Small intestine (tissue), 7 donors: Measurements from ENCODE around the gene TPPP. TPM values are rescaled to one million over a fixed set of nuclear protein-coding genes. Genes with fewer than 3 reads are reported as not detected.
"Not testable (repeated sequence)": the region's sequence is repeated elsewhere in the genome, so short reads cannot be mapped to it uniquely, and the experiment has no call there.

ENCODE experiments used
- DNase-seq, 2 donors: peaks; one replicate each; pipeline versions ENCODE4 v3.0.0 to v3.0.0-alpha.2; 2013
- FAIRE-seq: peaks from 2 replicates; lab custom pipeline; 2012; peaks lifted over from hg19 to GRCh38; lab: Jason Lieb, UNC
- H3K27ac ChIP-seq, 3 donors: one replicate each; pipeline ENCODE4 v1.5.1; 2013; ENCODE audit warnings: low read length in 2 of 3, mild to moderate bottlenecking in 2 of 3, control low read depth in 1 of 3, inconsistent platforms in 1 of 3, low read depth in 1 of 3, moderate library complexity in 1 of 3
- H3K27me3 ChIP-seq, 3 donors: one replicate each; pipeline ENCODE4 v1.6.1; 2013; ENCODE audit warnings: low read length in 3 of 3, inconsistent platforms in 1 of 3; ENCODE audit not compliant: control insufficient read depth in 3 of 3, insufficient read depth in 3 of 3
- H3K36me3 ChIP-seq, 3 donors: one replicate each; pipeline ENCODE4 v1.6.1; 2013; ENCODE audit warnings: low read length in 3 of 3, inconsistent platforms in 1 of 3, low read depth in 1 of 3, mild to moderate bottlenecking in 1 of 3, moderate library complexity in 1 of 3; ENCODE audit not compliant: control insufficient read depth in 3 of 3, insufficient read depth in 2 of 3
- H3K4me1 ChIP-seq, 3 donors: one replicate each; pipeline ENCODE4 v1.6.1; 2013; ENCODE audit warnings: low read length in 2 of 3, inconsistent platforms in 1 of 3, low read depth in 1 of 3, mild to moderate bottlenecking in 1 of 3, moderate library complexity in 1 of 3; ENCODE audit not compliant: control insufficient read depth in 3 of 3, insufficient read depth in 2 of 3
- H3K4me3 ChIP-seq, 3 donors: one replicate each; pipeline ENCODE4 v1.5.1; 2013; ENCODE audit warnings: low read length in 3 of 3, control low read depth in 1 of 3, inconsistent platforms in 1 of 3, low read depth in 1 of 3, mild to moderate bottlenecking in 1 of 3, moderate library complexity in 1 of 3
- H3K9me3 ChIP-seq, 2 donors: one replicate each; pipeline ENCODE4 v1.6.1; 2013; ENCODE audit warnings: low read depth in 1 of 2, low read length in 1 of 2; ENCODE audit not compliant: control insufficient read depth in 2 of 2, insufficient read depth in 1 of 2
- WGBS, 3 donors: extraction: QIAGEN DNeasy Blood & Tissue Kit; methylation state at CpG; one replicate each; pipeline ENCODE4 v1.1.7; 2013; 5-methylcytosine and 5-hydroxymethylcytosine counted together
- polyA plus RNA-seq, 4 donors: library from polyadenylated mRNA; stranded (reverse) in 3 of 4; unstranded in 1 of 4; fragments of 200-250 nt in 3 of 4; fragments of 120-200 nt in 1 of 4; gene quantifications; one replicate each; pipeline versions ENCODE4 v1.2.1 to v1.2.3, GENCODE V29; 2013
- donor health status: healthy with polysubstance abuse.
- donor health status: control.
- donor health status: control.
- donor health status: Bipolar disorder and iron deficiency.
- donor health status: healthy.

The TPPP gene
- polyA plus RNA-seq, 4 donors: 3.0 to 6.3 (median 5.5) TPM

DNA sequence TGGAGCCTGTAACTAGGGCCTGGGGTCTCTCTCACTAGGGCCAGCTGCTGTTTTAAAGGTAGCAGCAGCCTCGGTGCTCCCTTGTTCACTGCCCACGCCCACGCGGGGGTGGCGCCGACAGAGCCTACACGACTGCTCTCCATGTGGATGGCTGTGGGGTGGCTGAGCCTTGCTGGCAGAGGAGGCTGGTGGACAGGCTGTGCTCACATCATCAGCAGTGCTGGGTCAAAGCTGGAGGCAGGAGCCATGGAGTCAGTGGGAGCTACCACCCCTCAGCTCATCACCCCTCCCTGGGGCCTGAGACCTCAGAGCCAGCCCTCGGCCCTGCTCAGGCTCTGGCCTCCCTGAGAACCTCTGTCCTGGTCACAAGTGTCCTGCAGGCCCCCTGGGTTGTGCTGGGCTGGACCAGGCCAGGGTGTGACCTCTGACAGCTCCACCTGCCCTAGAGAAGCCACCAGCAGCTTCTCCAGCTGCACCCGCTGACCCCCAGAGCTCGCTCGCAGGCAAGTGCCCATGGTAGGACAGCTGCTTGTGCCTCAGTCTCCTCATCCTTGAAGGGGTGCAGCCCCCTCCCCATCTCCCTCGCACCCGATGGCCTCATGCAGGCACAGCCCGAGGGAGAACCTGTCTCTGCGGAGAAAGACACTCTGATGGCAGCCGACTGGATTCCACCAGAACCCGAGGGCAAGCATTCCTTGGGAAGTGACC is 10.3 kb downstream of the TPPP start:
- H3K9me3 ChIP-seq, DNase-seq, H3K4me1 ChIP-seq, H3K27ac ChIP-seq, FAIRE-seq, H3K4me3 ChIP-seq, H3K27me3 ChIP-seq, H3K36me3 ChIP-seq: not testable (repeated sequence)
- 81 to 86% (median 82%) methylated on average over 16 to 17 of the region's 17 CpGs for whole genome bisulfite sequencing, 3 donors

DNA sequence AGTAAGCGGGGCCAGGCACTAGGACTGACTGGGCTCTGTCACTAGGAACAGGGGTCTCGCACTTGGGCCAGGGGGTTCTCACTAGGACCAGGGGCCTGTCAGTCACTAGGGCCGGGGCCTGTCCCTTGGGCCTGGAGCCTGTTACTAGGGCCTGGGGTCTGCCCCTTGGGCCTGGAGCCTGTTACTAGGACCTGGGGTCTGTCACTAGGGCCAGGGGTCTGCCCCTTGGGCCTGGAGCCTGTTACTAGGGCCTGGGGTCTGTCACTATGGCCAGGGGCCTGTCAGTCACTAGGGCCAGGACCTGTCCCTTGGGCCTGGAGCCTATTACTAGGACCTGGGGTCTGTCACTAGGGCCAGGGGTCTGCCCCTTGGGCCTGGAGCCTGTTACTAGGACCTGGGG is 10.9 kb downstream of the TPPP start:
- not testable (repeated sequence) for H3K9me3 ChIP-seq, H3K4me1 ChIP-seq, H3K27ac ChIP-seq, DNase-seq, H3K36me3 ChIP-seq, H3K27me3 ChIP-seq, FAIRE-seq, H3K4me3 ChIP-seq
- 91 to 94% methylated on average over 1 to 2 of the region's 3 CpGs; no CpG with 5 or more reads in 1 of the 3 donors for WGBS, 3 donors

DNA sequence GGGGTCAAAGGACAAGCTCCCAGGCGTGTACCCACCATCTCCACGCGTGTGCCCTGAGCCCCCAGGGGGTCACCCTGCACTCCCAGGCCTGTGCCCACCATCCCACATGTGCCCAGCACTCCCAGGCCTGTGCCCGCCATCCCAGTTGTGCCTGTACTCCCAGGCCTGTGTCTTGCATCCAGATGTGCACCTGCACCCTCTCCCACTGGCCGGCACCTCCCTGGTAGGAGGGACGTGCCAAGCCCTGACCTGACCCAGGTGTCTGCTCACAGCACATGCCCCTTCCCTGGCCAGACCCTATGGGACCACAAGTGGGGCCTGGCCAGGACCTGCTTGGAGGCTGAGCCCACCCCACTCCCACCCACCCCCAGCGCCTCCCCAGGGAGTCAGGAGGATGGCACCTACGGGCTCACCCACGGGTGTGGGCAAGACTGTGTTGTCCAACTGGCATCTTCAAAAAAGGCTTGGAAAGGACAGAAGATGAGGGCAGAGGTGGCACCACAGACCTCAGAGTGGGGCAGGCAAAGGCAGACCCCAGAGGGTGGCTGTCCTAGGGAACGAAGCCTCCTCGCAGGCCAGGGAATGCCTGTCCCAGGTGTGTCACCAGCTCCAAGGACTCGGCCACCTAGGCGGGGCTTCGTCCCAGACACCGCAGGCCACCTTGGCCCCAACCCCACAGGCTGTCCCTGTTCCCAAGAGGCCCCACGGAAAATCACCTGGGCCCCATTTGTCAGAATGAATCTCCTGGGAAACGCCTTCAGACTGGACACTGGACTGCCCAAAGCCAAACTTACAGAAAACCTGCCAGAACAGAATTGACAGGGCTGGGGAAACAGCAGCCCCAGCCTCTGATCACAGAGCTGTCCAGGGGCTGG is 11.6 kb downstream of the TPPP start:
- not testable (repeated sequence) for H3K27ac ChIP-seq, FAIRE-seq, H3K4me1 ChIP-seq, DNase-seq, H3K9me3 ChIP-seq, H3K4me3 ChIP-seq, H3K27me3 ChIP-seq, H3K36me3 ChIP-seq
- WGBS, 3 donors: 85 to 88% (median 87%) methylated on average over 15 to 17 of the region's 17 CpGs

DNA sequence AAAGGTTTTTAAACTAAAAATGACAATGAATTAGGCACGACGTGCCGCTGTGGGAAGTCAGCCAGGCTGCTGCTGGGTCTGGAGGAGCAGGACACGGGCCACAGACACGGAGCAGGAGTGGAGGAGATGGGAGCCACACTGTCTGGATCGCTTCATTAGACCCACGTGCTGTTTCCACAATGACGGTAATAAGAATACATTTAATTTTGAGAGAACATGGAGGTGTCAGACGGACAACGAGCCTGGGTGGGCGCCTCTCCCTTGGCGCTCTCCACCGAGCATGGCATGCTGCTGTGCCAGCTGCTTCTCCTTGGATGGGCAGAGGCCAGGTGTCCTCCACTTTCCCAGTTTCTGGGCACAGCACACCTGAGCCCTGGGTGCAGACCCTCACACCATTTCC is 12.3 kb downstream of the TPPP start:
- H3K36me3 ChIP-seq, H3K27ac ChIP-seq, H3K4me1 ChIP-seq, FAIRE-seq, H3K4me3 ChIP-seq, DNase-seq, H3K9me3 ChIP-seq, H3K27me3 ChIP-seq: not testable (repeated sequence)
- WGBS, 3 donors: 87 to 92% (median 89%) methylated on average over 13 of the region's 13 CpGs

DNA sequence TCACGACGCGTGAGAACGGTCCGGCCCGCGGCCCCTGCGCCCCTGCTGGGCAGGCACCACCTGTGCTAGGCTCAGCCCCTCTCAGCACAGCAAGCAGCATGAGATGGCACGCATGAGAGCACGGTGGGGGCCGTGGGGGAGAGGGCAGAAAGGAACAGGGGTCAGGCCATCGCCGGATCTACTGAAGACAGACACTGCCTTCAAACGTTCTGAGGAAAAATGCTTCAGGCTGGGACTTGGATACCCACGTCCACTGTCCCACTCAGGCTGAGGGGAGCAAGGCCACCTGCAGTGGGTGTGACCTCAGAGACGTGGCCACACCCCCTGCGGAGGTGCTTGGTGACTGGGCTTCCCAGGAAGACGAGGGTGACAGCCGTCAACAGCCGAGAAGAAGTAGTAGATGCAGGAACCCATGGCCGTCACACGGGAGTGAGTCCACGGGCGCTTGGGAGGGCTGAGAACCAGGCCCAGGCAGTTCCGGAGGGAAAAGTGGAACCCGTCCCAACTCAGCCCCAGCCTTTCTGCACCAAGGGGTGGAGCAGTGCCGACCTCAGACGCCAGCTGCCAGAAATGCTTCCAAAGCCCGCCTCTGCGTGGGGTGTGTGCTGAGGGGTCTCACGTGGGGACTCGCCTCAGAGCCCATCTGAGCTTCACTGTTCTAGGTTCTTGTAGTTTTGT is 12.9 kb downstream of the TPPP start:
- not testable (repeated sequence) for H3K4me1 ChIP-seq, H3K27me3 ChIP-seq, H3K4me3 ChIP-seq, H3K9me3 ChIP-seq, H3K27ac ChIP-seq, H3K36me3 ChIP-seq, DNase-seq, FAIRE-seq
- 76 to 100% (median 78%) methylated on average over 1 to 16 of the region's 32 CpGs for WGBS, 3 donors

DNA sequence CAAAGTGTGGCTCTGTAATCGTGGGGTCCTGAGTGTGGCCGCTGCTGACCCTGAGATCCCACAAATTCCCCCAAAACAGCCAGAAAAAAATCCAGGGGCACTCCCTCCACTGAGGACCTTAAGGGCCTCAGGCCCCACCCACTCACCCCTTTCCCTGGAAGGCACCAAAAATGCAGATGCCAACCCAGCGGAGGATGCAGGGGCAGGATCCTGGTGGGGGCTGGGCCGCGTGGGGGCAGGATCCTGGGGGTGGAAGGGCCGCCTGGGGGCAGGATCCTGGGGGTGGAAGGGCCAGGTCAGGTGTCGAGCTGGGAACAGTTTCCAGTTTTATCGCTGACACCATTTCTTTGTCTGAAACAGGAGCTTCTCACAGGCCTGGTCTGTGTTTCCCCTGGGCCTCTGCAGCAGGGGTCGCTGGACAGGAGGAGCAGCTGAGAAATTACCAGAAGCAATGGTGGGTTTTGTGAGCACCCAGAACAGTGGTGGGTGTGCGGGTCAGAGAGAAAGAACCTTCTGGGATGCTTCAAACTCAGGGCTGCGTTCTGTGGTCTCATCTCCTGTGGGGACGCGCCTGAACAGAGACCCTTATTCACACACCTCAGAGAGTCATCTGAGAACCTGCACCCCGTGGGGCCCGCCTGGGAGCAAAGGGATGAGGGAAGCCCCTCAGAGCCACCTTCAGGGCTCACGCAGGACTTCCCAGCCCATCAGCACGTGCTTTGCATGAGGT is 13.8 kb downstream of the TPPP start:
- not testable (repeated sequence) for H3K4me1 ChIP-seq, H3K9me3 ChIP-seq, H3K4me3 ChIP-seq, FAIRE-seq, H3K27ac ChIP-seq, DNase-seq, H3K36me3 ChIP-seq, H3K27me3 ChIP-seq
- WGBS, 3 donors: 74 to 90% (median 84%) methylated on average over 9 to 15 of the region's 17 CpGs

DNA sequence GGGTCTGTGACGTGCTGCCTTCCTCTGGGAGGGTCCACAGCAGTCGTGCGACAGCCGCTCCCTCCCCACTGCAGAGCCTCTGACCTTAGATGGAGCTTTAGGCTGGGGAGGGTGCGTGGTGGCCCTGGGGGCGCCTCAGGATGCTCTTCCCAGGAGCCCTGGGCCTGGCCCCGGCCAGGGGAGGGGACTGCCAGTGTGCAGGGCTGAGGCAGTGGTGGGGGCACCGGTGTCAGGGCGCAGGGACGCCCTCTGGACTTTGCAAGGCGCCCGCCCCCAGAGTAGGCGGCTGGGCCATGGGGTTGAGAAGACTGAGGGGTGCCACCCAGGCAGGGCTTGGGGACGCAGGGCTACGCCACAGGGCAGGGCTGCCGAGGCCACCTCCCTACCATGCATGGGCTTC is 14.6 kb downstream of the TPPP start:
- H3K4me3 ChIP-seq, FAIRE-seq, H3K27me3 ChIP-seq, H3K27ac ChIP-seq, DNase-seq, H3K36me3 ChIP-seq, H3K9me3 ChIP-seq: not testable (repeated sequence)
- H3K4me1 ChIP-seq: peaks cover 0 to 10% (median under 1%) of the 10 kb centered on the region in 3 donors
- WGBS, 3 donors: 74 to 86% (median 80%) methylated on average over 9 to 16 of the region's 16 CpGs
